IPS-20b (cell line): ENCODE data around the gene ADAR.

Source experiments
- H3K27ac ChIP-seq: one replicate; pipeline ENCODE4 v1.5.1; 2013; ENCODE audit warnings: low read length
- H3K27me3 ChIP-seq: 2 replicates; pipeline ENCODE4 v1.6.1; 2013; ENCODE audit warnings: mild to moderate bottlenecking, low read length, inconsistent platforms; ENCODE audit not compliant: insufficient read depth
- H3K36me3 ChIP-seq: 2 replicates; pipeline ENCODE4 v1.6.1; 2013; ENCODE audit warnings: low read depth, mild to moderate bottlenecking, inconsistent platforms, low read length, moderate library complexity; ENCODE audit not compliant: insufficient read depth
- H3K4me1 ChIP-seq: 2 replicates; pipeline ENCODE4 v1.6.1; 2013; ENCODE audit warnings: mild to moderate bottlenecking, control low read depth, inconsistent platforms, low read length, moderate library complexity; ENCODE audit not compliant: insufficient read depth
- H3K4me3 ChIP-seq: 2 replicates; pipeline ENCODE4 v1.5.1; 2013; ENCODE audit warnings: mild to moderate bottlenecking, low read length, inconsistent platforms
- H3K9ac ChIP-seq: 2 replicates; pipeline ENCODE4 v1.6.1; 2013; ENCODE audit warnings: low read depth, mild to moderate bottlenecking, inconsistent platforms, low read length, moderate library complexity
- H3K9me3 ChIP-seq: 2 replicates; pipeline ENCODE4 v1.6.1; 2013; ENCODE audit warnings: mild to moderate bottlenecking, low read depth, low read length, inconsistent platforms; ENCODE audit not compliant: insufficient read depth

The ADAR gene

DNA sequence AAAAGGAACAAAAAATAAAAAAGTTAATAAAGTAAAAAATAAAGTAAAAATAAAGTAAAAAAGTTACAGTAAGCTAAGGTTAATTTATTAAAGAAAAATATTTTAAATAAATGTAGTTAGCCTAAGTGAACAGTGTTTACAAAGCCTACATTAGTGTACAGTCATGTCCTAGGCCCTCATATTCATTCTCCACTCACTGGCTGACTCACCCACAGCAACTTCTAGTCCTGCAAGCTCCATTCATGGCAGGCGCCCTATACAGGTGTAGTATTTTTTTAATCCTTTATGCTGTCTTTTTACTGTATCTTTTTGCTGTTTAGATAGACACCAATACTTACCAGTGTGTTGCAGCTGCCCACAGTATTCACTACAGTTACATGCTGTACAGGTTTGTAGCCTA lies 12.4 kb downstream of the ADAR start:
- H3K9me3 ChIP-seq = no peaks in the 10 kb centered on the region
- H3K27me3 ChIP-seq = no peaks in the 10 kb centered on the region
- no peak overlapping the region for H3K9ac ChIP-seq
- H3K36me3 ChIP-seq = peaks cover 94% of the 10 kb centered on the region
- H3K27ac ChIP-seq = no peak overlapping the region
- H3K4me1 ChIP-seq = no peaks in the 10 kb centered on the region
- no peak overlapping the region for H3K4me3 ChIP-seq

- Histone ChIP-seq H3K4me1 (no peaks in the 10 kb centered on the region), H3K9ac (no peak overlapping the region), H3K27me3 (no peaks in the 10 kb centered on the region), H3K27ac (no peak overlapping the region), H3K36me3 (peaks cover 97% of the 10 kb centered on the region), H3K4me3 (no peak overlapping the region), H3K9me3 (no peaks in the 10 kb centered on the region)
Measured at GRCh38 chr1:154594811-154595210, 13.2 kb downstream of the ADAR start.

- H3K36me3 ChIP-seq = peaks cover 97% of the 10 kb centered on the region
Measured at GRCh38 chr1:154593390-154593789, 14.6 kb downstream of the ADAR start.

GRCh38 chr1:154591206-154591605 lies 16.8 kb downstream of the ADAR start:
- Histone ChIP-seq H3K27ac (no peak overlapping the region), H3K9me3 (no peaks in the 10 kb centered on the region), H3K27me3 (no peaks in the 10 kb centered on the region), H3K36me3 (peaks cover 97% of the 10 kb centered on the region), H3K4me1 (no peaks in the 10 kb centered on the region), H3K4me3 (no peak overlapping the region), H3K9ac (no peak overlapping the region)

More at GRCh38 chr1:154593390-154593789, 14.6 kb downstream of the ADAR start:
- no peaks in the 10 kb centered on the region for H3K27me3 ChIP-seq
- H3K4me3 ChIP-seq = no peak overlapping the region
- H3K9ac ChIP-seq = no peak overlapping the region
- H3K9me3 ChIP-seq = no peaks in the 10 kb centered on the region
- H3K27ac ChIP-seq = no peak overlapping the region
- H3K4me1 ChIP-seq = no peaks in the 10 kb centered on the region

DNA sequence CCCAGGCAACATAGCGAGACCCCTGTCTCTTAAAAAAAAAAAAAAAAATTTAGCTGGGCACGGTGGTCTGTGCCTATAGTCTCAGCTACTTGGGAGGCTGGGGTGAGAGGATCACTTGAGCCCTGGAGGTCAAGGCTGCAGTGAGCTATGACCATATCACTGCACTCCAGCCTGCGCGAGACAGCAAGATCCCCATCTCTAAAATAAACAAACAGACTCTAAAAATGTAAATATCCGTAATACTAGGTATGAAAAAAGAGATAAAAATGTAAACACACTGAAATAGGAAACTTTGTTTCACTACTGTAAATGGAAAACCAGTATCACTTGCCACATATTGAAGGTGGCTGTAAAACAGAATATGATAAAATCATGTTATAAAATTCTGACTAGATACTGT lies 17.2 kb downstream of the ADAR start:
- H3K36me3 ChIP-seq = peaks cover 97% of the 10 kb centered on the region
- no peaks in the 10 kb centered on the region for H3K27me3 ChIP-seq
- no peak overlapping the region for H3K9ac ChIP-seq
- H3K27ac ChIP-seq = no peak overlapping the region
- H3K4me3 ChIP-seq = no peak overlapping the region
- no peaks in the 10 kb centered on the region for H3K4me1 ChIP-seq
- H3K9me3 ChIP-seq = no peaks in the 10 kb centered on the region

DNA sequence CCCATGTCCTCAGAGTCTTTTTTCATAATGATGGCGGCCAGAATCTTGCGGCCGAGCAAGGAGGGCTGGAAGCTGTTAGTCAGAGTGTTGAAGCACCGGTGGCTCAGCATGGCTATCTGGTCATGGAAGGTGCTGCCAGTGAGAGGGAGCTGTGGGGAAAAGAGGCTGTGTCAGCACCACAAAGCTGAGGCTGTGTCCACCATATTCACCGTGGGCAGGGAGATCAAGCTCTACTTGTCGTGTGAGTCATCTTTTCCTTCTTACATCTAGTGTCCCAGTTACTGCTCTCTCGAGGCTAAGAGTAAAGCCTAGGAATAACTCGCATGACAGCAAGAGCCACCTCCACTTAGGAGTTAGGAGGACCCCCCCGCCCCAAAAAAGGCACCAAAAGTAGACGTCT lies 18.2 kb downstream of the ADAR start:
- Histone ChIP-seq H3K4me1 (no peaks in the 10 kb centered on the region), H3K9me3 (no peaks in the 10 kb centered on the region), H3K27me3 (no peaks in the 10 kb centered on the region), H3K4me3 (no peak overlapping the region), H3K9ac (no peak overlapping the region), H3K36me3 (peaks cover 99% of the 10 kb centered on the region), H3K27ac (no peak overlapping the region)

GRCh38 chr1:154586641-154587040 lies 21.3 kb downstream of the ADAR start:
- Histone ChIP-seq H3K4me1 (no peaks in the 10 kb centered on the region), H3K4me3 (no peak overlapping the region), H3K27me3 (no peaks in the 10 kb centered on the region), H3K27ac (no peak overlapping the region), H3K9ac (no peak overlapping the region), H3K9me3 (no peaks in the 10 kb centered on the region), H3K36me3 (peaks cover 100% of the 10 kb centered on the region)

GRCh38 chr1:154586231-154586630 lies 21.8 kb downstream of the ADAR start:
- Histone ChIP-seq H3K4me3 (no peak overlapping the region), H3K36me3 (peaks cover 99% of the 10 kb centered on the region), H3K27ac (no peak overlapping the region), H3K9me3 (no peaks in the 10 kb centered on the region), H3K9ac (no peak overlapping the region), H3K27me3 (no peaks in the 10 kb centered on the region), H3K4me1 (no peaks in the 10 kb centered on the region)

GRCh38 chr1:154584267-154584994 lies 23.6 kb downstream of the ADAR start:
- Histone ChIP-seq H3K27me3 (no peaks in the 10 kb centered on the region), H3K36me3 (peaks cover 99% of the 10 kb centered on the region), H3K27ac (no peak overlapping the region), H3K4me1 (no peaks in the 10 kb centered on the region), H3K4me3 (no peak overlapping the region), H3K9ac (no peak overlapping the region), H3K9me3 (no peaks in the 10 kb centered on the region)

DNA sequence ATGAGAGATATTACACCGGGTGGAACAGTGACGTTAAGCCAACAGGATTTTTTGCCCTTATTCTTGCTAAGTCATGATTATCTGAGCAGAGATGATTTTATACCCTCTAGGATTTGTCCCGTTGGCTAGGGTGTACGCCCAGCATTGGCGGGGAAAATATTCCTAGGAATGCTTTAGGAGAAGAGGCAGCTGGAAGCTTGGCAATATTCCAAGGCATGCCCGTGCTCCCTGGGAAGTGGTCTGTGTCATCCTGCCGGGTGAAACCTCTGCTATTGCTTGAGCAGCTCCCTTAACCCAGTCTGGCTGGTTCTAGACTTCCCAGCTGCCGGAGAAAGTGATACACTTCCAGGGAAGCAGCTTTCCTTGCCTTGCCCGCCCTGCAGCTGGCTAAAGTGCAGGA lies 24.2 kb downstream of the ADAR start:
- H3K27ac ChIP-seq = no peak overlapping the region
- H3K9me3 ChIP-seq = no peaks in the 10 kb centered on the region
- no peak overlapping the region for H3K9ac ChIP-seq
- no peaks in the 10 kb centered on the region for H3K4me1 ChIP-seq
- H3K4me3 ChIP-seq = no peak overlapping the region
- H3K27me3 ChIP-seq = no peaks in the 10 kb centered on the region
- peaks cover 99% of the 10 kb centered on the region for H3K36me3 ChIP-seq

DNA sequence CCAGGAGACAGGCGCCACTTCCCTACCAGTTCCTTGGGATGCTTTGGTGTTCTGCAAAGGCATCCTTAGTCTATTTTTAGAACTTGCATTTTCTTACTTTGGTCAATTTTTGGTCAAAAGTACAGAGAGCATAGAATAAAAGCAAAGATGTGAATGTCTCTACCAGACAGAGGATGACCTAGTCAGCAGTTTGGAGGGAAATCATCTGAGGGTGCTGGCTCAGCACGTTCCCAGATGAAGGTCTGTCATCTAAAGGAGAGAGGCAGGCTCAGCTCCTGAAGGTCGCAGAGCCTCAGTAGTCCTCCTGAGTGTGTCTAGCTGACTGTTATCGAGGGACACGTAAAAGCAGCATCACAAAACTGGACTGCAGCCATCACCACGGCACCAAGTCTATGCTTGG lies 25.1 kb downstream of the ADAR start:
- peaks cover 99% of the 10 kb centered on the region for H3K36me3 ChIP-seq
- H3K27me3 ChIP-seq = no peaks in the 10 kb centered on the region
- no peak overlapping the region for H3K9ac ChIP-seq
- H3K4me1 ChIP-seq = no peaks in the 10 kb centered on the region
- no peak overlapping the region for H3K4me3 ChIP-seq
- no peaks in the 10 kb centered on the region for H3K9me3 ChIP-seq
- H3K27ac ChIP-seq = no peak overlapping the region

- Histone ChIP-seq H3K36me3 (peaks cover 96% of the 10 kb centered on the region), H3K4me1 (no peaks in the 10 kb centered on the region), H3K4me3 (no peak overlapping the region), H3K9me3 (no peaks in the 10 kb centered on the region), H3K27me3 (no peaks in the 10 kb centered on the region), H3K27ac (no peak overlapping the region), H3K9ac (no peak overlapping the region)
Measured at GRCh38 chr1:154581766-154582165, 26.2 kb downstream of the ADAR start.
